Chondrocyte (in vitro differentiated cells): ENCODE results near the gene DCBLD1. TPM values are rescaled to one million over a fixed set of nuclear protein-coding genes. Genes with fewer than 3 reads are reported as not detected.

Experiments
- DNase-seq: peaks from one replicate; pipeline ENCODE4 v3.0.0; 2021; ENCODE audit warnings: mixed read lengths, low spot score
- H3K27ac Mint-ChIP-seq: one replicate; pipeline ENCODE4 v1.8.0; 2021; ENCODE audit warnings: mild to moderate bottlenecking, moderate library complexity, mixed read lengths; ENCODE audit not compliant: unreplicated experiment
- H3K27me3 Mint-ChIP-seq: 2 replicates; pipeline ENCODE4 v1.8.0; 2021; ENCODE audit warnings: low read depth, mixed read lengths
- H3K36me3 Mint-ChIP-seq: 2 replicates; pipeline ENCODE4 v1.8.0; 2021; ENCODE audit warnings: low read depth, mixed read lengths
- H3K4me1 Mint-ChIP-seq: 2 replicates; pipeline ENCODE4 v1.8.0; 2021; ENCODE audit warnings: low read depth, mild to moderate bottlenecking, mixed read lengths
- H3K4me3 Mint-ChIP-seq: one replicate; pipeline ENCODE4 v1.8.0; 2021; ENCODE audit warnings: mild to moderate bottlenecking, moderate library complexity, mixed read lengths; ENCODE audit not compliant: unreplicated experiment
- H3K9me3 Mint-ChIP-seq: 2 replicates; pipeline ENCODE4 v1.8.0; 2021; ENCODE audit warnings: low read depth, mixed read lengths
- CTCF ChIP-seq: fragments of 200-600 bp; sonication (generic); IDR thresholded peaks from 2 replicates; pipeline ENCODE4 v1.5.0; 2021; ENCODE audit warnings: antibody characterized with exemption, mild to moderate bottlenecking, moderate library complexity
- total RNA-seq: library from RNA; stranded (reverse); gene quantifications from 3 replicates; pipeline ENCODE4 v1.2.1, GENCODE V29; 2021

DCBLD1 gene
- total RNA-seq, 1 donor from 2014 or later, result 39.3 TPM

- Mint-ChIP-seq H3K27me3 (no peaks in the 10 kb centered on the region), H3K36me3 (peaks cover 24% of the 10 kb centered on the region)
- no peak for TF ChIP-seq CTCF
Measured at GRCh38 chr6:117568247-117568646, 85.8 kb downstream of the DCBLD1 start.

GRCh38 chr6:117568831-117569410 lies 86.4 kb downstream of the DCBLD1 start:
- TF ChIP-seq CTCF, result no peak
- H3K27ac Mint-ChIP-seq, result no peak overlapping the region
- H3K4me1 Mint-ChIP-seq, result peaks cover 3% of the 10 kb centered on the region
- H3K27me3 Mint-ChIP-seq, result no peaks in the 10 kb centered on the region
- peaks cover 27% of the 10 kb centered on the region for H3K36me3 Mint-ChIP-seq
- H3K9me3 Mint-ChIP-seq, result no peaks in the 10 kb centered on the region
- no peak overlapping the region for H3K4me3 Mint-ChIP-seq
- no peak for DNase-seq

More at GRCh38 chr6:117568247-117568646, 85.8 kb downstream of the DCBLD1 start:
- Mint-ChIP-seq H3K4me1 (peaks cover 3% of the 10 kb centered on the region), H3K4me3 (no peak overlapping the region), H3K9me3 (no peaks in the 10 kb centered on the region), H3K27ac (no peak overlapping the region)
- DNase-seq, result no peak

GRCh38 chr6:117573006-117573680 lies 90.7 kb downstream of the DCBLD1 start:
- H3K36me3 Mint-ChIP-seq, result peaks cover 25% of the 10 kb centered on the region
- H3K4me3 Mint-ChIP-seq, result no peak overlapping the region
- no peak overlapping the region for H3K27ac Mint-ChIP-seq
- no peaks in the 10 kb centered on the region for H3K9me3 Mint-ChIP-seq
- peaks cover 3% of the 10 kb centered on the region for H3K4me1 Mint-ChIP-seq
- no peak for DNase-seq
- no peak for TF ChIP-seq CTCF
- no peaks in the 10 kb centered on the region for H3K27me3 Mint-ChIP-seq

GRCh38 chr6:117574198-117574597 lies 91.7 kb downstream of the DCBLD1 start:
- TF ChIP-seq CTCF, result no peak
- DNase-seq, result no peak
- Mint-ChIP-seq H3K27ac (no peak overlapping the region), H3K4me3 (no peak overlapping the region), H3K36me3 (peaks cover 22% of the 10 kb centered on the region), H3K27me3 (no peaks in the 10 kb centered on the region), H3K4me1 (peaks cover 3% of the 10 kb centered on the region), H3K9me3 (no peaks in the 10 kb centered on the region)

GRCh38 chr6:117585647-117586046 lies 103.2 kb downstream of the DCBLD1 start:
- peaks cover 17% of the 10 kb centered on the region for H3K36me3 Mint-ChIP-seq
- TF ChIP-seq CTCF, result no peak
- H3K27ac Mint-ChIP-seq, result no peak overlapping the region
- H3K4me3 Mint-ChIP-seq, result no peak overlapping the region
- no peaks in the 10 kb centered on the region for H3K9me3 Mint-ChIP-seq
- no peaks in the 10 kb centered on the region for H3K27me3 Mint-ChIP-seq
- H3K4me1 Mint-ChIP-seq, result peaks cover 3% of the 10 kb centered on the region
- DNase-seq, result no peak
